ENCODE data around the gene ELK4.
A peak's percentile ranks its signal among the peaks of the same experiment; 100 is the strongest.

ELK4 gene

DNA sequence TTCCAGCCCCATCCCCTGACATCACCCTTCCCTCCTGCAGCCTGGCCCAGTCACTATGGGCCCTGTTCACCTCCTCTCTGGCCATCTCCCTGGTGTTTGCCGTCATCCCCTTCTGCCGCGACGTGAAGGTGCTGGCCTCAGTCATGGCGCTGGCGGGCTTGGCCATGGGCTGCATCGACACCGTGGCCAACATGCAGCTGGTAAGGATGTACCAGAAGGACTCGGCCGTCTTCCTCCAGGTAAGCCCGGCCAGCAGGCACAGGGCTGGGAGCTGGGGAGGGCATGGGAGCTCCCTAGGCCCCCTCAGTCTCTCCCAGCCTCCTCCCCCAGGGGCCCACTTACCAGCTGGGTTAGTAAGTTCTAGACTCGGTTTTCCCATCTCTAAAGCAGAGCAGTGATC is 52.1 kb downstream of the ELK4 start:
- no peak for DNase-seq

DNA sequence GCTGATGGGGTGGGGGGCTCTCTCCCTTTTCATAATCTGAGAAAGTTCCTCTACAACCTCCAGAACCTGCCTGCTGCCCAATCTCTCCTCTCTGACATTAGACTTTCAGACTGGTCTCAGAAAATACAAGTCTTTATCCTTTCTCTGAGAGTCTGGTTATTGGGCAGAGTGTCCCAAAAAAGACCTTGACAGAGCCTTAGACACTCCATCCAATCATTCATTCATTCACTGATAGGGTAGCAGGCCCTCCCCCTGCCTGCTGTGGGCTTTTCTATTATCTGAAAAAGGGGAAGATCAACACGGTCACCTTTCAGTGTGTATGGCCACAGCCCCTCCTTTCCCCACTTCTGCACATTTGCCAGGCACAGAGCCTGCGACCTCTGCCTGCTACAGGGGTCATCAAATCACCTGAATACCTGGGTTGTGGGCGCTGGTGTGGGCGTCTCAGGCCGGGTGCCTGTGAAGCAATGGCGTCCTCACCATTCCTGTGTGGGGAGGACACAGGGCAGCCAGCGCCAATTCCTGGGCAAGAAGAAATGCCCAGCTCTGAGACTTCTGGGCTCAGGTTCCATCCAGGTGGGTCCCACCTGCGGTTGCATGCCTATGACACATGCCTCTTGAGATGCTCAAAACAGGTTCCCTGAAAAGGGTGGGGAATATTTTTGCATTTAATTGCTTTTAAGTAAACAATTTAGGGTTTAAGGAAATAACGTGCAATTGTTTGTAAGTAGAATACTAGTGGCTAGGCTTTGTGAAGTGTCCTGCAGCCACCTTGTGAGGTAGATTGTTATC is 52.8 kb downstream of the ELK4 start:
- DNase-seq, result no peak

DNA sequence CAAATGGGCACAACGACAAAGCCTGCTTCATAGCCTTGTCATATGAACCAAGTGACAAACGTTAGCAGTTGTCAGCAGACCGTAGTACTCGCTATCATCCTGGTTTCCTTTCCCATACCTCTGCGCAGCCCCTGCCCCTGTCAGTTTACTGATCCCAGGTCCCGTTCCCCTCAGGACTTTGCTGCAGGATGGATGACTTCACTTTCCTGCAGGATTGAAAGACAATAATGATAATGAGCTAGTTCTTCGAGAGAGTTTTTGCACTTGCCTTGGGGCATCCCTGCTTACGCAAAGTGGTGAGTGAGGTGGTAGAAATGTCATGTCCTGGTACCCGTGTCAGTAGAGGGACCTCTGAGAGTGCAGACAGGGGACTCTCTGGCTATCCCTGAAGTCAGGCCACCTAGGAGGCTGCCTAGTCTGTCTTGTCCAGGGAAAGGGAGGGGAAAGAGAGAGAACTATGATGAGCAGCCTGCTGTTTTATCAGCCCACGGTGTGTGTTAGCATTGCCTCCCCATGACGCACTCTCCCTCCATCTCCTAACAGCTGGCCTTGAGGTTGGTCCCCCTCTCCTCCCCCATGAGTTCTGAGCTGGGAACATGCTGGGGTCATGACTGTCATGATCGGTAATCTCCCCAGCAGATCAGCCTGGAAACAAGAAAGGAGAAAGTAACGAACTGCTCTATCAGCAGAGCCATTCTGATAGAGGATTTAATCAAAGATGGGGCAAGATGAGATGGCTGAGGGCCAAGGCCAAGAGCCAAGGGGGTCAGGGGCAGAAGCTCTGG is 53.7 kb downstream of the ELK4 start:
- DNase-seq, result no peak

DNA sequence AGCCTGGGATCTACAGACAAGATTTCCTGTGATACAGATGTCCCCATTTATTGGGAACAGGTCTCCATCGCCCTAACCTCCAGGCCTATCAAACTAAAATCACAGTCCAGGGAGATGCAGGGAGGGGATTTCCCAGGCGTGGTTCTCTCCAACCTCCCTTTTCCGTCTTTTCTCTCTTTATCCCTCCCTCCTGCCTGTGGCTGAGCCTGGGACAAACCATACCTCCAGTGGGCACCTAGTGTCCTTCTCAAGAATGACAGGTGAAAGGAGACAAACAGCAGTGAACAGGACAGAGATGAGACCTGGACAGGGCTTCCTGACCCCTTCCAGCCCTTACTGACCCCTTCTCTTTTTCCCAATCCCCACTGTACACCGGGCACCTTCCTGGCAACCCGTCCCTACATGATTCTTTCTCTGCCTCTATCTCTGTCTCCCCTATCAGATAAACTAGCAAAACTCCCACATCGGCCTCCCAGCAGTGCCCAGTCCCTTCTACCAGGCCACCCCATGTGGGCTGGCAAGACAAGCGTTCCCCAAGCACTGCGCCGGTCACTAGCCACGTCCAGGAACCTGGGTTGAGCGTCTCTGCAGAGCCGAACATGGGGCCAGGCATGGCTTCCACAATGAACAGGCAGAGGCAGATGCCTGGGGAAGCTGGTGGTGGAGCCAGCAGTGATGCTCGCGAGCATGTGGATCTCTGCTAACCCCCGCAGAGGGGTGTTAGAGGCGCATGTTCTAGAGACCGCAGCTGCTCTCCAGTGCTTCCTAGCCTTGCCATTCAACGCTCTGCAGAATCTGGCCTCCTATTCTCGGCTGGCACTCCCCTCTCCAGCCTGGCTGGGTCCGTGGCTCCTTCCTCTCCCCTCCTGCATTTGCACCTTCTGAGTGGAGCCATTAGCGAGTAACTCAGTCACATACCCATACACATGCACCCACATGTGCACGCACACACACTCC is 54.7 kb downstream of the ELK4 start:
- no peak for DNase-seq

DNA sequence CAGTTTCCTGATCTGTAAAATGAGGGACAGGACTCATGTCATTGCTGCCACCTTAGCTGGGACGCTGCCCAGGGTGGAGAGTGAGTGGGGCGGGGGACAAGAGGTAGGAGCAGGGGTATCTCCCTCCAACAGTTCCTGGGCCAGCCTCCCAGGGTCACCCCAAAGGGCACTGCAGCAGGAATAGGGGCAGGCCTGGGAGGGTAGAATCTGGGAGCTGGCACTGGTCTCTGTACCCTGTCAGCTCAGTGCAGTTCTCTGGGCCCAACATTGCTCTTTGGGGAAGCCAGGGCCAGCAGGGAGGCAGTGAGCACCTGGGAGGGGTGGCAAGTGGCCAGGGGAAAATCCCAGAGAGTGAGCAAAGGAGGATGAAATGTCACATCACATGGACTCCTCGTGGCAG is 55.8 kb downstream of the ELK4 start:
- no peak for DNase-seq

DNA sequence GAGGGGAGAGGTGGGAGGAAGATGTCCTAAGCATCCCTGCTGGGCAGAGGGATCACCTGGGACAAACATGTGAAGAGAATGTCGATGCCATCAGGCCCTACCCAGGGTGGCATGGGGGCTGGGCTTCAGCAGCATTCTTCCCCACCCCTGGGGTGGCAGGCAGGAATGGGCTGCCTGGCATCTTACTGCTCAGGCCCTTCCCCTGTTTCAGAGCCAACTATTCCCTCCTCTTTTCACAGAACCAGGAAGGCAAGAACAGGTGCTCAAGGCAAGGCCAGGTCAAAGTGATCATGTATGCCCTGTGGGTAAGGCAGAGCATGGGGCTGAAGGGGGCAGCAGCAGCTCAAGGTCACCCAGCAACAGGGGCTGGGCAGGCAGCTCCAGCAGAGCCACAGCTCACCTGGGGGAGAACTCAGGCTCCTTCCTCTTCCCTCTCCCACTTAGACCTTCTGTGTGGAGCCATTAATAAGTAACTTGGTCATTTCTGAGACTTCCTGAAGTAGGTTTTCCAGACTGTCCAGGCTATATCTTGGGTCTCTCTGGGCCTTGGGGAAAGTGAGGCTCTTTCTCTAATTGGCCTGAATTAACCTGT is 56.4 kb downstream of the ELK4 start:
- DNase-seq, result no peak

DNA sequence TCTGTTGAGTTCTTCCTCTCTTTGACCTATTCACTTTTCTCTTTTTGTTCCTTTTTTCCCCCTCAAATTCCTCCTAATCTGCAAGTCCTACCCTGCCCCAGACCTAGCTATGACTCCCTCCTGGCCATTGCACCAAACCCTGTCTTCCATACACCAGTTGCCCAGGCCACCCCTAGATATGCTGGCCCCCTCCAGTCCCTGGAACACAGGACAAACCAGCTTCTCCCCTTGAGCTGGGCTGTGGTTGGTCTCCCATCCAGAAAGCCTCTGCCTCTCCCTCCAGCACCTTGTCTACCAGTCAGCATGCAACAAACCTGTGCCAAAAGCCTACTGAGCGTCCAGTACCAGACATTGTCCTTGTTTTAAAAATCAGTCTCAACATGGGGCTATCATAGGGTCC is 59.4 kb downstream of the ELK4 start:
- no peak for DNase-seq

DNA sequence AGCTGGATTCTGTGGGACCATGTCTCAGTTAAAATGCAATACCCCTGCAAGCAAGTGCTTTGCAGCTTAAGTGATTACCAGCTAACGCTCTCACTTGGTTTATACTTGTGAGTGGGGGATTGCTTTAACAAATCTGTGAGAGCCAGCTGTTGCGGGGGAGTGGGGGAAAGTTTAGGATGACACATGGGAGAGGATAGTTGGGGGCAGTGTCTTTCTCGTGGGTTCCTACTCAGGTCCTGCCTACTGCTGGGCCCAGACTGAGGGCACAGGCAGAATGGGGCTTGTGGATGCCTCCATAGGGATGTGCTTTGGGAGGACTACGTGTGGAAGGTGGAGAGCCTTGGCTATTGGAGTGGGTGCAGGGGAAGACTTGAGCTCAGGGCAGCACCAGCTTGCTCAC is 60.1 kb downstream of the ELK4 start:
- DNase-seq, result no peak

DNA sequence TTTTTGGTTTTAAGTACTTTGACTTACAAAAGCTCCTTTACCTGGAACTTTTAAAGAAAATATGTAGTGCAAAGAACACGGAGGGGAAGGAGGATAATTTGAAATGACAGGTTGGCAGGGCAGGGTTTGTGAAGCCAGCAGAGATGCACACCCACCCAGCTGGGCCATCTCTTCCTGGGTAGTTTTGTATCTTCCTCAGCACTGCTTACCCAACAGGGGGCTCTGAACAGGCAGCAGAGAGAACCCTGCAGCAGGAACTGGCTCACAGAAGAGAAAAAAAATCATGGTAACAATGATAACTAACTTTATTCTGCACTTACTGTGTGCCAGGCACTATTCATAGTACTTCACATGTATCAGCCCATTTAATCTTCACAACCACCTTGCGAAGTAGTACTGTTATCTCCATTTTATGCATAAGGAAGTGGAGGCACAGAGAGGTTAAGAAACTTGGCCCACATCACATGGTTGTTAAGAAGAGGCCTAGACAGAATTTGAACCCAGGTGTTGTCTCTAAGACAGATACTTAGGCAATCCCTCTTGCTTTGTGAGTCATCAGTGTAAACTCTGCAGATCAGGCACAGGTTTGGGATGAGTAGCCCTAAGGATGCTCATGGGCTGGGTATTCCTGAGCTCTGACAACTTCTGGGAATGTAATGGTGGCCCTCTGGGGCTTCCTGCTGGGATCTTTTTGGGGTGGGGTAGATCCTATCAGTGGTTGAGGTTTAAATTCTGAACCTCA is 60.8 kb downstream of the ELK4 start:
- no peak for DNase-seq

DNA sequence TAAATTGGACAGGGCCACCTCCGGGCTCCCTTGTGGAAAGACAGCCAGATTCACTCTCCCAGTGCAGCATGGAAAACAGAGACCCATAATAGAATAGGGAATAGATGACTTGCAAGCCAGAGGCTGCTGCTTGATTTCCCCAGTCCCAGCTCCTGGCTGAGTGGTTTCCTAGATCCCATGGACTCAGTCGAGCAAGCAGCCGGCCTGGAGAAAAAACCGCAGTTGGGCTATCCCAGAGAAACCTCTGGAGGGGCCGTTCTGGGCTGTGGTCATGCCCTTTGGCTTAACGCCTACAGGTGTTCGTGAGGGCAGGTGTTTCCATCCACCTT is 61.7 kb downstream of the ELK4 start:
- DNase-seq, result no peak

DNA sequence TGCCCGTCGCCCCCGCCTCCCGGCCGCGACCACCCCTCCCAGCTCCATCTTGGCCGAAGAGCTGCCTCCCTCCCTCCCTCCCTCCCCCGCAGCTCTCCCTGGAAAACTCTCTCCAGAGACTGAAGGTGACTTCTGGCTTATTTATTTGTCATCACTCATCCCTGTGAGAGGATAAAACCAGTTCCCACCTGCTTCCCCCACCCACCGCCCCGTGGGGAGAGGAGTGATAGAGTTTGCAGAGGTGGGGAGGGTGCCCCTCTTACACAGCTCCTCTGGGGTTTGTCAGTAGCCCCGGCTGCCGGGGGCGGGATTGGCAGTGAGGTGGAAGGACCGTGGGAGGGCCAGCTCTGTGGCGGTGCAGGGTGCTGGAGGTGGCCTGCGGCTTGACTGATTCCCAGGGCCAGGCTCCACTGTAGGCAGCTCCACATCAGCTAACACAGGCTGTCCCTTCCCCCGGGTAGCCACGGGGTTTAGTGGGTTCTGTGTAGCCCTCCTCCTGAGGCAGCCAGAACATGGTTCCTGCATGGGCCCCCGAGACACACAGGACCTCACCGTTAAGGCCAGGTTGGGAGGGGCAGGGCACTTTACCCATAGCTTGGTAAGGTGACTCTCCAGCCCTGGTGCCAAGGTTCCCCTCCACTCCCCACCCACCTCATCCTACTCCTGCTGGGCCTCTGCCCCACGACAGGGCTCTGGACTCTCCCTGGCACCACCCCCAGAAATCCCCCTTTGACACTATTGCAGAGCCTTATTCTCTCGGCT is 62.2 kb downstream of the ELK4 start:
- no peak for DNase-seq

DNA sequence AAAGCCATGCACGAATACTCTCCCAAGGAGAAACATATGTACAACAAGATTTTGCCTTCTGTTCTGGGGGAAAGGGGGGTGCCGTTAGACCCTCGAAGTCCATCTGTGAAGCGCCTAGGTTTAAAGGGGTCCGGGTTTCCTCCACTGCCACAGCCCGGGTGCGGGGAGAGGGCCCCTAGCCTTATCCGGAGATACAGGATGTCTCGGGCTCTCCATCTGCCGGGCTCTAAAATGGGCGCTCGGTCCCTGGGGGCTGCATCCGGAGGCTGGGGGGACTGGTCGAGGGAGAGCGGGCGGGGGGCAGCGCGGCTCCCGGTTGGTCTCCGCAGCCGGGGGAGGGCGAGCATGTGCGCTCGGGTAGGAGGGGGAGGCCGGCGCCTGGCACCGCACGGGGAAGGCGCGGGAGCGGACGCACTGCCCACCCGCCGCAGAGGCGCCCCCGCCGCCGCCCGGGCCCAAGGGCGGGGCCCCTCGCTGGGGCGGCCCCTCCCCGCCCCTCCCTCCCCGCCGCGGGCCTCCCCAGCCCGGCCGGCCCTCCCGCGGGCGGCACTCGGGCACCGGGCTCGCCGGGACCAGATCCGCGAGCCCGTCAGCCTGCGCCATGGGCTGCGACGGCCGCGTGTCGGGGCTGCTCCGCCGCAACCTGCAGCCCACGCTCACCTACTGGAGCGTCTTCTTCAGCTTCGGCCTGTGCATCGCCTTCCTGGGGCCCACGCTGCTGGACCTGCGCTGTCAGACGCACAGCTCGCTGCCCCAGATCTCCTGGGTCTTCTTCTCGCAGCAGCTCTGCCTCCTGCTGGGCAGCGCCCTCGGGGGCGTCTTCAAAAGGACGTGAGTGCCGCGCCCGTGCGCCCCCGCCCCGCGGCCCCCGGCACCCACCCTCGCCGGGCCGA is 63.1 kb downstream of the ELK4 start:
- DNase-seq, result peak in 1 of 2 donors; percentile 20

DNA sequence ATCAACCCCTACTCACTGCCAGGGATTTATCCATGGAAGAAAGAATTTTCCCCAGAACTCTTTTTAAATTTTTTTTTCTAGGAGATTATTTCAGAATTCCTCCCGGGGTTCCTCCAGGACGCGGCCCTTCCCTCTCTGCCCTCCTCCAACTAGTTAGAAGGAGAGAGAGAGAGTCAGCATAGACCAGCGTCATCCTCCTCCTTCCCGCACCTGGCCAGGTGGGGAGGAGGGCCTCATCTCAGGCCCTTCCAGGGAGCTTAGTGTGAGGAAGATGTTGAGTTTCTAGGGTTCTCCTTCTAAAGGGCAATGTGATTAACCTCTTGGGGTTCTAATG is 63.7 kb downstream of the ELK4 start:
- DNase-seq, result no peak

DNA sequence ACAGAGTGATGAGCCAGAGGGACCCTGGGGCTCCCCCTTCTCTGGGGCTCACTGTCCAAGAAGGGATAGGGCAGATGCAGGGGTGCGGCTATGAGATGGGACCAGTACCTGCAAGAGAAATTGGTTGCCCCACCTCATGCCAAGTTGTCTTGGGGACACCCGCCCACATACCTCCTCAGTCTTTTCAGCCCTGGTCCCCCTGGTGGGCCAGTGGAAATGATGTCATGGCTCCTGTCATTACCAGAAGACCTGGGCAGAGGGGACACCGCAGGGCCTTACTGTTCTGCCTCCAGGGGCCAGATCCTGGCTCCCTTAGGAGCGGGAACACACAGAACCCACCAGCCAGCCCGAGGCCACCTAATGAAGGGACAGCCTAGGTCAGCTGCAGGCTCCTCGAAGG is 64.1 kb downstream of the ELK4 start:
- no peak for DNase-seq

DNA sequence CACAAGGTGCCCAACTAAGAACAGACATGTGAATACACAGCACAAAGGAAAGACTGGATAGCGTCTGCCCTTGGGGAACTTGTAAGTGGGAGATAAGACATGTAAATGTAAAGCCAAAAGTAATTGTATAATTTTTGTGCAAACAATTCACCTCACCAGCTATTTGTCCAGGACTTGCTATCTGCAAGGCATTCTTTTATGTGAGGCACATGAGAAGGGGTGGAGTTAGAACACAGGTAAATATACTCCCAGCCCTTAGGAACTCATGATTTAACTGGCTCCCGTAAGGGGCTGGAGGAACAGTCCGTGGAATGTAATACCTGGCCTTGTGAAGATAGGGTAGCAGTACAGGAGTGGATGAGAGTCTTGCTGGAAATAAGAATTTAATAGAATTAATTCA is 66.0 kb downstream of the ELK4 start:
- no peak for DNase-seq

DNA sequence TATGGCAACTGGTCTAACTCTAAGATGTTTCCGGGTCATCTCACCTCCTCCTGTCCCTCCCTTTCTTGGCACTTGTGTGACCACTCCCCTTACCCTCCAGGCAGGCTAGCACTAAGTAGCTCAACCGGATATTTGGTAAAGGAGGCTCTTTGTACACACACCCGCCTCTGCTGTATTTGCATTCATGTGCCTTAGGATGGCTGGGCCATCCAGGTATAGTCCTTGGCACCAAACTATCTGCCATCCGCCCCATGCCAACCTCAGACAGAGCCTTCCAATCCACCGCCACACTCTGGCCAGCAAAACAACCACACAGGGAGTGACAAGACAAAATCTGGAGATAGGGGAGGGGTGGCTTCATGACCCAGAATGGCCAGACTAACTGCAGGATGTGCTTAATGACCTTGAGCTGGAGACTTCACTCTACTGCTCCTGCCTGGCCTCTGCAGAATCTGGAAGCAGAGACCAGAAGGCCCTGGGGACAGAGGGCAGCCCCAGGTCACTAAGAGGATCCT is 67.8 kb downstream of the ELK4 start:
- DNase-seq, result no peak

DNA sequence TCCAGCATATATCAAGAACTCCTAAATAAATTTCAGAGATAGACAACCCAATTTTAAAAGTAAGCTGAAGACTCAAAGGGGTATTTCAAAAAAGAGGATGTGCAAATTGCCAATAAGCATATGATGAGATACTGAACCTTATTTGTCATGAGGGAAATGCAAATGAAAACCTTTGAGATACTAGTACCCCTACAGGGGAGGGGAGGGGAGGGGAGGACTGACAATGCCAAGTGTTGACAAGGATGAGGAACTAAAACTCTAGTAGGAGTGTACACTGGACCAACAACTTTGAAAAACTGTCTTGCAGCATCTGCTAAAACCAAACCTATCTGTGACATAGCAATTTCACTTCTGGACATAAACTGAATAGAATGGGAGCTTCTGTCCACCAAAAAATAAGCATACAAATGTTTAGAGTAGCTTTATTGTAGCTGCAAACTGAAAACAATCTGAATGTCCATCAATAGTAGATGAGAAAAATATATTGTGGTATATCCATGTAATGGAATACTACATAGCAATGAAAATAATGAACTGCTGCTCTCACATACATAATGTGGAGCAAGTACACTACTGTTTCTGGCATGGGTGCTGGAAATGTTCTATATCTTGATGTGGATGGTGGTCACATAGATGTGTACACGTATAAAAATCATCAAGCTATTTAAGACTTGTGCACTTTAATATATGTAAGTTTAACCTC is 70.2 kb downstream of the ELK4 start:
- DNase-seq, result no peak

Measured in stimulated activated CD4-positive, alpha-beta T cell treated with anti-CD3 and anti-CD28 coated beads, Interleukin-2, amount 100 ng/mL, for 24 hours (primary cell).